Left ventricle myocardium inferior (tissue), 1 donor: ENCODE data around the gene EXPH5. TPM values are rescaled to one million over a fixed set of nuclear protein-coding genes. Genes with fewer than 3 reads are reported as not detected.
A peak's percentile ranks its signal among the peaks of the same experiment; 100 is the strongest.

Experiments
- DNase-seq: peaks from one replicate; pipeline ENCODE4 v3.0.0-alpha.2; 2020
- H3K27ac ChIP-seq: fragments of 200-600 bp; replicated peaks from 2 replicates; pipeline ENCODE4 v1.8.0; 2021
- H3K27me3 ChIP-seq: fragments of 200-600 bp; 2 replicates; pipeline ENCODE4 v1.8.0; 2021; ENCODE audit warnings: low read depth
- H3K36me3 ChIP-seq: fragments of 200-600 bp; 2 replicates; pipeline ENCODE4 v1.8.0; 2021
- H3K4me1 ChIP-seq: fragments of 200-600 bp; 2 replicates; pipeline ENCODE4 v1.8.0; 2021
- H3K4me3 ChIP-seq: fragments of 200-600 bp; 2 replicates; pipeline ENCODE4 v1.8.0; 2021; ENCODE audit warnings: mild to moderate bottlenecking, moderate library complexity
- H3K9me3 ChIP-seq: fragments of 200-600 bp; replicated peaks from 2 replicates; pipeline ENCODE4 v1.8.0; 2021
- intact Hi-C: fragments of 100-400 bp; cut with micrococcal nuclease; formaldehyde crosslinking; loops from one replicate; pipeline ENCODE4 v1.11.0; 2022
- total RNA-seq: library from RNA; stranded (reverse); fragmentation: NEBNext Ultra II Directional; extraction: Animal tissue kit (Norgen Biotek cat#: 25700); gene quantifications from one replicate; pipeline ENCODE4 v1.2.1, GENCODE V29; 2021
- TF ChIP-seq, protein P1 (sequence below): fragments of 200-600 bp; IDR thresholded peaks from 2 replicates; pipeline ENCODE4 v1.8.0; 2021; ENCODE audit warnings: antibody characterized with exemption, mild to moderate bottlenecking, borderline replicate concordance
- donor health status: DM: no; HTN: yes; CAD: no; lungs with severe emphysema.

The EXPH5 gene
- total RNA-seq, 1 donor from 2014 or later = 0.88 TPM

DNA sequence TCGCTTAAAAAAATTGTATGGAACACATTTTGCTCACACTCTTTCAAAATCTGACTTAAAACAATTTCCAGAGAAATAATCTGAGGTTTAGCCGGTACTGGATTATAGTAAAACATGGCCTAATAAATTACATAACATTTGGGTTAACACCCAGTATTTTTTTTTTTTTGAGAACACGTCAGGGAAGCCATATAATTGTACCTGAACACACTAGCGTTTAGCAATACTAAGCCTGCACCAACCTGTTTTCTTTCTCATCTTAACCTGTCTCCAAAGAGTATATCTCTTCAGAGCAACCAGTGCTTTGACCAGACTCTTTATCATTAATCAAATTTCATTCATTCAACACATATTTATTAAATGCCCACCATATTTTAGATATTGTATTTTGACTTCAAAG, 93.4 kb downstream of the EXPH5 start:
- DNase-seq = no peak
- H3K4me1 ChIP-seq = peaks cover 21% of the 10 kb centered on the region
- no peaks in the 10 kb centered on the region for H3K36me3 ChIP-seq
- H3K27ac ChIP-seq = no peak overlapping the region
- no peaks in the 10 kb centered on the region for H3K9me3 ChIP-seq
- no peak overlapping the region for H3K4me3 ChIP-seq
- H3K27me3 ChIP-seq = no peaks in the 10 kb centered on the region
- TF ChIP-seq, protein P1, sequence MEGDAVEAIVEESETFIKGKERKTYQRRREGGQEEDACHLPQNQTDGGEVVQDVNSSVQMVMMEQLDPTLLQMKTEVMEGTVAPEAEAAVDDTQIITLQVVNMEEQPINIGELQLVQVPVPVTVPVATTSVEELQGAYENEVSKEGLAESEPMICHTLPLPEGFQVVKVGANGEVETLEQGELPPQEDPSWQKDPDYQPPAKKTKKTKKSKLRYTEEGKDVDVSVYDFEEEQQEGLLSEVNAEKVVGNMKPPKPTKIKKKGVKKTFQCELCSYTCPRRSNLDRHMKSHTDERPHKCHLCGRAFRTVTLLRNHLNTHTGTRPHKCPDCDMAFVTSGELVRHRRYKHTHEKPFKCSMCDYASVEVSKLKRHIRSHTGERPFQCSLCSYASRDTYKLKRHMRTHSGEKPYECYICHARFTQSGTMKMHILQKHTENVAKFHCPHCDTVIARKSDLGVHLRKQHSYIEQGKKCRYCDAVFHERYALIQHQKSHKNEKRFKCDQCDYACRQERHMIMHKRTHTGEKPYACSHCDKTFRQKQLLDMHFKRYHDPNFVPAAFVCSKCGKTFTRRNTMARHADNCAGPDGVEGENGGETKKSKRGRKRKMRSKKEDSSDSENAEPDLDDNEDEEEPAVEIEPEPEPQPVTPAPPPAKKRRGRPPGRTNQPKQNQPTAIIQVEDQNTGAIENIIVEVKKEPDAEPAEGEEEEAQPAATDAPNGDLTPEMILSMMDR = no peak
- intact Hi-C loops = no loop called here

- peak overlapping the region; percentile 97 for H3K27ac ChIP-seq
- H3K27me3 ChIP-seq = no peaks in the 10 kb centered on the region
- H3K4me1 ChIP-seq = peaks cover 28% of the 10 kb centered on the region
- no peaks in the 10 kb centered on the region for H3K9me3 ChIP-seq
- H3K36me3 ChIP-seq = no peaks in the 10 kb centered on the region
- intact Hi-C loops = no loop called here
- TF ChIP-seq, protein P1 = no peak
- H3K4me3 ChIP-seq = peak overlapping the region; percentile 86
- DNase-seq = no peak
These were observed 94.7 kb downstream of the EXPH5 start for GRCh38 chr11:108498816-108499408.

- intact Hi-C loops = no loop called here
- H3K4me3 ChIP-seq = peak within 1 kb of the TSS; percentile 86
- no peaks in the 10 kb centered on the region for H3K36me3 ChIP-seq
- no peaks in the 10 kb centered on the region for H3K27me3 ChIP-seq
- peak; percentile 63 for DNase-seq
- H3K4me1 ChIP-seq = peaks cover 28% of the 10 kb centered on the region
- peak within 1 kb of the TSS; percentile 97 for H3K27ac ChIP-seq
- no peaks in the 10 kb centered on the region for H3K9me3 ChIP-seq
- TF ChIP-seq, protein P1 = no peak
These were observed 95.3 kb downstream of the EXPH5 start, which contains the start of gene POGLUT3 for GRCh38 chr11:108498046-108498815. POGLUT3 (minus strand) TSS chr11:108498384; CDS start chr11:108498366, 18 bp downstream.

DNA sequence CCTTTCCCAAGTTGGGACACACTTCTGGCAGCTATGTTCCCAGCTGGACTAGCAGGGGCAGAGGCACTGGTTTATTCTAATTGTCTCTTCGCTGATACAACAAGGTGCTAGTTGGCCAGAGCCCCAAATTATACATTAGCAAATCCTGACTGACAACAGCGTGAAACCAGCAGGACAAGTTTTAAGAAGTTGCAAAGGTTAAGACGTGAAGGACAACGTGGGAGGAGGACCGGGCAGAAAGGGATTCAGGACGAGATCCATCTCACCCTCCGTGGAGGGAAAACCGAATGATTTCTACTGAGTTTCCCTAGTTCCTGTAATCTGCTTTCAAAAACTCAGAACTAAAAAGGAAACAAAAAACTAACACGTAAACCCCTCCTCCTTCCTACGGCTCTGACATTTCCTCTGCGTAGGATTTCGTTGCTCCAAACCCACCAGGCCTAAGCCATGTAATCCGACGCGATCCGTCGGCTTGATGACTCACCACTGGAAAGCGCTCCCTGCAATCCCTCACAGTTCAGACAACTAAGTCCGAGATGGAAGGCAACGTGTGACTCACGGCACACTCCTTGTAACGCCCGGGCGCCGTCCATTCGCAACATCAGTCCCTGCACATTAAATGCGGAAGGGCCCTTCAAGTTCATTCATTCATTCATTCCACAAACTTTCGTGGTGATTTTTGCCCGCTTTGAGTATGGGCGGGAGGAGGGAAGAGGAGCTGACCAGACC, 96.1 kb downstream of the EXPH5 start:
- no peaks in the 10 kb centered on the region for H3K27me3 ChIP-seq
- peak; percentile 81 for DNase-seq
- peaks cover 28% of the 10 kb centered on the region for H3K4me1 ChIP-seq
- intact Hi-C loops = no loop called here
- H3K9me3 ChIP-seq = no peaks in the 10 kb centered on the region
- peak overlapping the region; percentile 86 for H3K4me3 ChIP-seq
- TF ChIP-seq, protein P1 = no peak
- H3K36me3 ChIP-seq = no peaks in the 10 kb centered on the region
- peak overlapping the region; percentile 97 for H3K27ac ChIP-seq

DNA sequence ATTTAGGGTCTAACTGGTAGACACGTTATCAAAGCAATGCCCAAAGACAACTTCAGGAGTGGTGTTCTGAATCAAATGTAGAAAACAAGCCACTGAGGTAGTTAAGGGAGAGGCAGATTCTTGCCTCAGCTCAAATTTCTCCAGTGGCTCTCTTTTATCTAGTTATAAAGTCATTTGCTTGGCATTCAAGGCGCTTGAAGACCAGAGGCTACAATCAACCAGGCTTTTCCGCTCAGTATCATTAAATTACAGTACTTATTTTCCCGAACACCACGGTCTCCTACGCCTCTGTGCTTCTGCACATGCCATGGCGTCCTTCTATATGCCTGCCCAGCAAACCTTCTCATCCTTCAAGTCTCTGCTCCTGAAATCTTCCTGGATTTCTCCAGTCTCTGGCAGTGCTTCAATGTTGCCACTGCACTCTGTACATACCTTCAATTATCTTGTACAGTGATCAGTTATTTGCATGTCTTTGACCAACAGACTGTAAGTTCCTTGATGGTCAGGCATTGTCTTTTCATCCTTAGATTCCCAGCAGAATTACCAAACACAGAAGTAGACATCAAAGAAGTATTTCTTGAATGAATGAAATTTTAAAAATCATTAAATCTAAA, 96.8 kb downstream of the EXPH5 start:
- intact Hi-C loops = no loop called here
- Histone ChIP-seq H3K4me3 (peak overlapping the region; percentile 86), H3K36me3 (no peaks in the 10 kb centered on the region), H3K9me3 (no peaks in the 10 kb centered on the region), H3K27ac (peak overlapping the region; percentile 97), H3K4me1 (peaks cover 28% of the 10 kb centered on the region), H3K27me3 (no peaks in the 10 kb centered on the region)
- TF ChIP-seq, protein P1 = no peak
- no peak for DNase-seq
